Stimulated activated effector memory CD8-positive, alpha-beta T cell treated with anti-CD3 and anti-CD28 coated beads, Interleukin-12 subunit alpha, Interleukin-12 subunit beta, amount 100 ng/mL, for 72 hours (primary cell): ENCODE measurements around the gene NEGR1.

Experiments
- ATAC-seq: fragments of 150-1000 bp; cut with Tn5 transposase; 2 replicates; pipeline ENCODE4 v1.10.0; 2021
- DNase-seq, 2 donors: peaks; one replicate each; pipeline ENCODE4 v3.0.0; 2021 to 2022; ENCODE audit warnings: low spot score in 2 of 2
- H3K27ac Mint-ChIP-seq: one replicate; pipeline ENCODE4 v1.8.0; 2022; ENCODE audit warnings: mild to moderate bottlenecking, mixed read lengths
- H3K36me3 Mint-ChIP-seq: one replicate; pipeline ENCODE4 v1.8.0; 2022; ENCODE audit warnings: mild to moderate bottlenecking, mixed read lengths
- H3K4me1 Mint-ChIP-seq: one replicate; pipeline ENCODE4 v1.8.0; 2022; ENCODE audit warnings: mixed read lengths
- H3K4me3 Mint-ChIP-seq: one replicate; pipeline ENCODE4 v1.8.0; 2022; ENCODE audit warnings: mild to moderate bottlenecking, mixed read lengths
- H3K9me3 Mint-ChIP-seq: one replicate; pipeline ENCODE4 v1.8.0; 2022; ENCODE audit warnings: mixed read lengths

Gene NEGR1

GRCh38 chr1:71494163-71494562 lies 788.2 kb downstream of the NEGR1 start:
- no peaks in the 10 kb centered on the region for H3K36me3 Mint-ChIP-seq
- peaks cover 15% of the 10 kb centered on the region for H3K9me3 Mint-ChIP-seq
- H3K4me3 Mint-ChIP-seq: no peak overlapping the region
- DNase-seq: no peak
- no peaks in the 10 kb centered on the region for H3K4me1 Mint-ChIP-seq
- H3K27ac Mint-ChIP-seq: no peak overlapping the region
- ATAC-seq: no peak

- DNase-seq: no peak
- Mint-ChIP-seq H3K27ac (no peak overlapping the region), H3K4me3 (no peak overlapping the region)
These were observed 789.9 kb downstream of the NEGR1 start for GRCh38 chr1:71492298-71493041.

GRCh38 chr1:71490432-71490831 lies 791.9 kb downstream of the NEGR1 start:
- peaks cover 22% of the 10 kb centered on the region for H3K9me3 Mint-ChIP-seq
- H3K4me3 Mint-ChIP-seq: no peak overlapping the region
- no peaks in the 10 kb centered on the region for H3K4me1 Mint-ChIP-seq
- no peak overlapping the region for H3K27ac Mint-ChIP-seq
- ATAC-seq (no peak), DNase-seq (no peak)
- H3K36me3 Mint-ChIP-seq: no peaks in the 10 kb centered on the region

More at GRCh38 chr1:71492298-71493041, 789.9 kb downstream of the NEGR1 start:
- Mint-ChIP-seq H3K4me1 (no peaks in the 10 kb centered on the region), H3K36me3 (no peaks in the 10 kb centered on the region), H3K9me3 (peaks cover 21% of the 10 kb centered on the region)
- ATAC-seq: no peak

- no peak for ATAC-seq
- Mint-ChIP-seq H3K27ac (no peak overlapping the region), H3K9me3 (peaks cover 23% of the 10 kb centered on the region), H3K36me3 (no peaks in the 10 kb centered on the region), H3K4me3 (no peak overlapping the region), H3K4me1 (no peaks in the 10 kb centered on the region)
- no peak for DNase-seq
These were observed 793.6 kb downstream of the NEGR1 start for GRCh38 chr1:71488555-71489252.

GRCh38 chr1:71473331-71473730 lies 809.0 kb downstream of the NEGR1 start:
- ATAC-seq (no peak), DNase-seq (no peak)
- H3K9me3 Mint-ChIP-seq: peaks cover 11% of the 10 kb centered on the region
- H3K4me1 Mint-ChIP-seq: no peaks in the 10 kb centered on the region
- no peak overlapping the region for H3K4me3 Mint-ChIP-seq
- no peaks in the 10 kb centered on the region for H3K36me3 Mint-ChIP-seq
- H3K27ac Mint-ChIP-seq: no peak overlapping the region

GRCh38 chr1:71465093-71465492 lies 817.2 kb downstream of the NEGR1 start:
- no peak overlapping the region for H3K4me3 Mint-ChIP-seq
- H3K36me3 Mint-ChIP-seq: no peaks in the 10 kb centered on the region
- no peaks in the 10 kb centered on the region for H3K4me1 Mint-ChIP-seq
- ATAC-seq (no peak), DNase-seq (no peak)
- no peak overlapping the region for H3K27ac Mint-ChIP-seq
- peaks cover 13% of the 10 kb centered on the region for H3K9me3 Mint-ChIP-seq

- Mint-ChIP-seq H3K9me3 (peaks cover 18% of the 10 kb centered on the region), H3K4me1 (no peaks in the 10 kb centered on the region), H3K27ac (no peak overlapping the region), H3K36me3 (no peaks in the 10 kb centered on the region), H3K4me3 (no peak overlapping the region)
- ATAC-seq: no peak
- no peak for DNase-seq
These were observed 818.3 kb downstream of the NEGR1 start for GRCh38 chr1:71464016-71464415.

GRCh38 chr1:71463144-71463543 lies 819.2 kb downstream of the NEGR1 start:
- H3K4me1 Mint-ChIP-seq: no peaks in the 10 kb centered on the region
- H3K27ac Mint-ChIP-seq: no peak overlapping the region
- H3K36me3 Mint-ChIP-seq: no peaks in the 10 kb centered on the region
- H3K4me3 Mint-ChIP-seq: no peak overlapping the region
- ATAC-seq (no peak), DNase-seq (no peak)
- peaks cover 17% of the 10 kb centered on the region for H3K9me3 Mint-ChIP-seq

GRCh38 chr1:71462247-71462646 lies 820.1 kb downstream of the NEGR1 start:
- H3K4me3 Mint-ChIP-seq: no peak overlapping the region

GRCh38 chr1:71461416-71461815 lies 820.9 kb downstream of the NEGR1 start:
- no peaks in the 10 kb centered on the region for H3K36me3 Mint-ChIP-seq
- no peak overlapping the region for H3K4me3 Mint-ChIP-seq
- no peak overlapping the region for H3K27ac Mint-ChIP-seq
- DNase-seq (no peak), ATAC-seq (no peak)
- H3K9me3 Mint-ChIP-seq: peaks cover 19% of the 10 kb centered on the region
- H3K4me1 Mint-ChIP-seq: no peaks in the 10 kb centered on the region

More at GRCh38 chr1:71462247-71462646, 820.1 kb downstream of the NEGR1 start:
- H3K27ac Mint-ChIP-seq: no peak overlapping the region
- no peak for ATAC-seq
- H3K36me3 Mint-ChIP-seq: no peaks in the 10 kb centered on the region
- peaks cover 17% of the 10 kb centered on the region for H3K9me3 Mint-ChIP-seq
- DNase-seq: no peak
- no peaks in the 10 kb centered on the region for H3K4me1 Mint-ChIP-seq

GRCh38 chr1:71448444-71448843 lies 833.9 kb downstream of the NEGR1 start:
- peaks cover 6% of the 10 kb centered on the region for H3K9me3 Mint-ChIP-seq
- H3K4me1 Mint-ChIP-seq: no peaks in the 10 kb centered on the region
- DNase-seq: no peak
- no peaks in the 10 kb centered on the region for H3K36me3 Mint-ChIP-seq
- no peak overlapping the region for H3K27ac Mint-ChIP-seq
- no peak for ATAC-seq
- H3K4me3 Mint-ChIP-seq: no peak overlapping the region

- no peak overlapping the region for H3K4me3 Mint-ChIP-seq
- peaks cover 18% of the 10 kb centered on the region for H3K9me3 Mint-ChIP-seq
- ATAC-seq (no peak), DNase-seq (no peak)
- no peaks in the 10 kb centered on the region for H3K4me1 Mint-ChIP-seq
- H3K27ac Mint-ChIP-seq: no peak overlapping the region
- H3K36me3 Mint-ChIP-seq: no peaks in the 10 kb centered on the region
These were observed 843.7 kb downstream of the NEGR1 start for GRCh38 chr1:71438626-71439025.

GRCh38 chr1:71435951-71436350 lies 846.4 kb downstream of the NEGR1 start:
- no peak overlapping the region for H3K4me3 Mint-ChIP-seq
- H3K9me3 Mint-ChIP-seq: peaks cover 24% of the 10 kb centered on the region
- H3K4me1 Mint-ChIP-seq: no peaks in the 10 kb centered on the region
- ATAC-seq (no peak), DNase-seq (no peak)
- H3K27ac Mint-ChIP-seq: no peak overlapping the region
- no peaks in the 10 kb centered on the region for H3K36me3 Mint-ChIP-seq

- Mint-ChIP-seq H3K9me3 (peaks cover 26% of the 10 kb centered on the region), H3K27ac (no peak overlapping the region), H3K4me1 (no peaks in the 10 kb centered on the region), H3K4me3 (no peak overlapping the region), H3K36me3 (no peaks in the 10 kb centered on the region)
- no peak for ATAC-seq
- no peak for DNase-seq
These were observed 848.1 kb downstream of the NEGR1 start for GRCh38 chr1:71434240-71434639.

- Mint-ChIP-seq H3K36me3 (no peaks in the 10 kb centered on the region), H3K9me3 (peaks cover 13% of the 10 kb centered on the region), H3K4me3 (no peak overlapping the region), H3K4me1 (no peaks in the 10 kb centered on the region), H3K27ac (no peak overlapping the region)
- ATAC-seq: no peak
- DNase-seq: no peak
These were observed 854.3 kb downstream of the NEGR1 start for GRCh38 chr1:71428029-71428428.

GRCh38 chr1:71427066-71427465 lies 855.3 kb downstream of the NEGR1 start:
- DNase-seq: no peak
- ATAC-seq: no peak
- Mint-ChIP-seq H3K4me1 (no peaks in the 10 kb centered on the region), H3K36me3 (no peaks in the 10 kb centered on the region), H3K27ac (no peak overlapping the region), H3K4me3 (no peak overlapping the region), H3K9me3 (peaks cover 13% of the 10 kb centered on the region)
